Testis (tissue), 2 donors: ENCODE results near the gene PGBD1.

ENCODE experiments used
- CTCF ChIP-seq, 3 experiments: fragments of 450-650 bp in 2 of 3; fragments of 200-600 bp in 1 of 3; sonication (generic) in 1 of 3; IDR thresholded peaks; one replicate each; pipeline ENCODE4 v1.5.1; 2016 to 2019; ENCODE audit warnings: antibody characterized with exemption in 3 of 3, mild to moderate bottlenecking in 2 of 3, moderate library complexity in 1 of 3
- POLR2A ChIP-seq: fragments of 450-650 bp; IDR thresholded peaks from one replicate; pipeline ENCODE4 v1.6.1; 2017; ENCODE audit warnings: antibody characterized with exemption, mild to moderate bottlenecking, moderate library complexity

- TF ChIP-seq CTCF (IDR thresholded peaks at IDR 0.05) (no peak), POLR2A (no peak)
Observed at GRCh38 chr6:28333599-28334018, 52.2 kb downstream of the PGBD1 start.
